ENCODE data around the gene JPH4. TPM values are rescaled to one million over a fixed set of nuclear protein-coding genes. Genes with fewer than 3 reads are reported as not detected.

JPH4 gene
- total and polyA plus RNA-seq, 2 donors (not counting 3 experiments of a cell fraction or from before 2014, with no cell fraction given): 0.06 TPM; not detected in 1

DNA sequence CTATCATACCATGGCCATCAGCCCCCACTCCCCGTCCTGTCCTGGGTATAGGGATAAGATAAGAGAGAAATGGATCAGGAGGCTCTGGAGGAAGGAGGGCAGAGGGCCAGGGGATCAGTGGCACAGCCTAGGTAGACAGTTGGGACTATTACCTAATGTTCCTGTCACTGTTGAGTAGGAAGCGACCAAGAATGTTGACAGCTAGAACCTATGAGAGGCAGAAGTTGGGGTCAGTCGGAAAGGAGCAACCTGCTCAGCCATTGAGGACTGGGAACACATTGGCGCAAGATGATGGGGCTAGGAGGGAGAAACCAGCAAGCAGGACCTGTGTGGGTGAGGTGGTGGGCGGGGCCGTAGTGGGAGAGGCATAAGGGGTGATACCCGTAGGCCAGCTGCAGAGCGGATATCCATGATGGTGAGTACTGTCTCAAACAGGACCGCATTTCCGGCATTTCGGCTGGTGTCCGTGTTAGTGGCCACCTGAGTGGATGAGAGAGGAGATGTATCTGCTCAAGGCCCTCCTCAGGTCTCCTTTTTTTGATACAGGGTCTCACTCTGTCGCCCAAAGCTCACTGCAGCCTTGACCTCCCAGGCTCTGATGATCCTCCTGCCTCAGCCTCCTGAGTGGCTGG, 14.3 kb downstream of the JPH4 start:
- ChIA-PET POLR2A (no interaction called here), CTCF (interaction anchor here (1.4 to 12.3 kb wide), 2 partner anchors 24 to 85 kb away, joined by 3 to 416 read pairs; no protein-coding TSS in a partner anchor)
- Histone ChIP-seq H3K4me3 (replicated peaks in 1 of 3; ENCODE audit: insufficient read depth in 1 of 3, low read depth in 1 of 3, low read length in 3 of 3) (no peak overlapping the region), H3K4me2 (ENCODE audit: insufficient read depth, low read length) (no peak overlapping the region), H3K9me3 (replicated peaks; ENCODE audit: control insufficient read depth, insufficient read depth, low read length) (no peaks in the 10 kb centered on the region), H3K79me2 (ENCODE audit: control insufficient read depth, insufficient read depth, low read length) (no peaks in the 10 kb centered on the region), H3K9me1 (replicated peaks; ENCODE audit: control insufficient read depth, extremely low read depth, insufficient read depth, low read length) (no peaks in the 10 kb centered on the region), H3K27me3 (ENCODE audit: control insufficient read depth in 2 of 2, insufficient read depth in 2 of 2, low read length in 2 of 2) (no peaks in the 10 kb centered on the region), H3K27ac (ENCODE audit: insufficient read depth, low read depth, low read length) (no peak overlapping the region), H4K20me1 (replicated peaks; ENCODE audit: control insufficient read depth, extremely low read depth, insufficient read depth, low read length) (no peaks in the 10 kb centered on the region), H3K4me1 (ENCODE audit: control insufficient read depth, extremely low read depth, insufficient read depth, low read length) (peaks cover 4% of the 10 kb centered on the region), H3K9ac (replicated peaks; ENCODE audit: extremely low read depth, insufficient read depth, low read length) (no peak overlapping the region), H3K36me3 (ENCODE audit: control insufficient read depth in 2 of 2, extremely low read depth in 1 of 2, insufficient read depth in 2 of 2, low read length in 2 of 2) (peaks cover 0 to 8% of the 10 kb centered on the region in 2 experiments), H2AFZ (ENCODE audit: low read depth, low read length) (no peak overlapping the region)
- DNase-seq (ENCODE audit: low read depth, low spot score) (no peak), FAIRE-seq (no peak)
- no TSS peak for BruUV-seq (replicated peaks)
- TF ChIP-seq POLR2A (IDR thresholded peaks at IDR 0.05; ENCODE audit: low read depth, low read length): no peak
- no peak for TF ChIP-seq EZH2 (IDR thresholded peaks at IDR 0.05; ENCODE audit: borderline replicate concordance, low read depth, low read length, severe bottlenecking)
- TF ChIP-seq GATA2 (IDR thresholded peaks at IDR 0.05; ENCODE audit: insufficient read depth, insufficient read length, low read depth, low read length): no peak
- TF ChIP-seq MYC (IDR thresholded peaks at IDR 0.05; ENCODE audit: low read depth, low read length): no peak
- no peak for TF ChIP-seq JUN (IDR thresholded peaks at IDR 0.05; ENCODE audit: borderline replicate concordance, insufficient read depth, insufficient read length, low read depth)
- no peak for TF ChIP-seq FOS (IDR thresholded peaks at IDR 0.05; ENCODE audit: borderline replicate concordance, insufficient read depth, low read length)
- TF ChIP-seq, protein P1, sequence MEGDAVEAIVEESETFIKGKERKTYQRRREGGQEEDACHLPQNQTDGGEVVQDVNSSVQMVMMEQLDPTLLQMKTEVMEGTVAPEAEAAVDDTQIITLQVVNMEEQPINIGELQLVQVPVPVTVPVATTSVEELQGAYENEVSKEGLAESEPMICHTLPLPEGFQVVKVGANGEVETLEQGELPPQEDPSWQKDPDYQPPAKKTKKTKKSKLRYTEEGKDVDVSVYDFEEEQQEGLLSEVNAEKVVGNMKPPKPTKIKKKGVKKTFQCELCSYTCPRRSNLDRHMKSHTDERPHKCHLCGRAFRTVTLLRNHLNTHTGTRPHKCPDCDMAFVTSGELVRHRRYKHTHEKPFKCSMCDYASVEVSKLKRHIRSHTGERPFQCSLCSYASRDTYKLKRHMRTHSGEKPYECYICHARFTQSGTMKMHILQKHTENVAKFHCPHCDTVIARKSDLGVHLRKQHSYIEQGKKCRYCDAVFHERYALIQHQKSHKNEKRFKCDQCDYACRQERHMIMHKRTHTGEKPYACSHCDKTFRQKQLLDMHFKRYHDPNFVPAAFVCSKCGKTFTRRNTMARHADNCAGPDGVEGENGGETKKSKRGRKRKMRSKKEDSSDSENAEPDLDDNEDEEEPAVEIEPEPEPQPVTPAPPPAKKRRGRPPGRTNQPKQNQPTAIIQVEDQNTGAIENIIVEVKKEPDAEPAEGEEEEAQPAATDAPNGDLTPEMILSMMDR (IDR thresholded peaks at IDR 0.05; ENCODE audit: extremely low read depth in 1 of 2, insufficient read depth in 1 of 2, low read depth in 1 of 2, low read length in 2 of 2): no peak
- TF ChIP-seq POLR2AphosphoS5 (IDR thresholded peaks at IDR 0.05; ENCODE audit: insufficient read depth, low read depth, low read length): no peak
- no peak for TF ChIP-seq MAX (IDR thresholded peaks at IDR 0.05; ENCODE audit: insufficient read depth, insufficient read length)
- dilution Hi-C loops (cut with MboI; ENCODE audit: extremely low pct_ligation_motif_present, low sequenced_read_pairs): no loop called here
- intact Hi-C loops (cut with micrococcal nuclease): no loop called here
